GM21423 (cell line): ENCODE measurements around the gene MDGA2.
"Not testable (repeated sequence)": the region's sequence is repeated elsewhere in the genome, so short reads cannot be mapped to it uniquely, and the experiment has no call there.

Experiments
- ATAC-seq: cut with Tn5 transposase; IDR thresholded peaks from one replicate; pipeline ENCODE4 v1.9.1; 2021; ENCODE audit warnings: mild to moderate bottlenecking, moderate library complexity; ENCODE audit not compliant: unreplicated experiment

MDGA2 gene

GRCh38 chr14:47345016-47345415 lies 330.4 kb downstream of the MDGA2 start:
- no peak for ATAC-seq

- ATAC-seq, result no peak
Observed at GRCh38 chr14:47332939-47333338, 342.5 kb downstream of the MDGA2 start.

- no peak for ATAC-seq
Observed at GRCh38 chr14:47332106-47332505, 343.3 kb downstream of the MDGA2 start.

GRCh38 chr14:47328376-47328775 lies 347.0 kb downstream of the MDGA2 start:
- ATAC-seq, result no peak

- ATAC-seq, result no peak
Observed at GRCh38 chr14:47327336-47327735, 348.1 kb downstream of the MDGA2 start.

- ATAC-seq, result no peak
Observed at GRCh38 chr14:47322751-47323150, 352.7 kb downstream of the MDGA2 start.

- no peak for ATAC-seq
Observed at GRCh38 chr14:47302121-47302520, 373.3 kb downstream of the MDGA2 start.

GRCh38 chr14:47300796-47301195 lies 374.6 kb downstream of the MDGA2 start:
- ATAC-seq, result no peak

- ATAC-seq, result no peak
Observed at GRCh38 chr14:47297374-47297773, 378.0 kb downstream of the MDGA2 start.

- no peak for ATAC-seq
Observed at GRCh38 chr14:47284283-47284682, 391.1 kb downstream of the MDGA2 start.

GRCh38 chr14:47281761-47282160 lies 393.6 kb downstream of the MDGA2 start:
- ATAC-seq, result not testable (repeated sequence)

- ATAC-seq, result peak; percentile 85
Observed at GRCh38 chr14:47278233-47278842, 397.1 kb downstream of the MDGA2 start.

GRCh38 chr14:47277703-47278102 lies 397.7 kb downstream of the MDGA2 start:
- ATAC-seq, result no peak

- ATAC-seq, result no peak
Observed at GRCh38 chr14:47276931-47277330, 398.5 kb downstream of the MDGA2 start.

- ATAC-seq, result no peak
Observed at GRCh38 chr14:47273939-47274338, 401.5 kb downstream of the MDGA2 start.

GRCh38 chr14:47270715-47271114 lies 404.7 kb downstream of the MDGA2 start:
- no peak for ATAC-seq

- ATAC-seq, result no peak
Observed at GRCh38 chr14:47269756-47270492, 405.5 kb downstream of the MDGA2 start.

GRCh38 chr14:47264842-47265241 lies 410.6 kb downstream of the MDGA2 start:
- ATAC-seq, result no peak

- no peak for ATAC-seq
Observed at GRCh38 chr14:47262801-47263200, 412.6 kb downstream of the MDGA2 start.

GRCh38 chr14:47261350-47261749 lies 414.1 kb downstream of the MDGA2 start:
- no peak for ATAC-seq

GRCh38 chr14:47259796-47260195 lies 415.6 kb downstream of the MDGA2 start:
- no peak for ATAC-seq

GRCh38 chr14:47257013-47257412 lies 418.4 kb downstream of the MDGA2 start:
- ATAC-seq, result no peak

- ATAC-seq, result no peak
Observed at GRCh38 chr14:47252802-47253201, 422.6 kb downstream of the MDGA2 start.
